ENCODE results near the gene CCDC51.
"Not testable (repeated sequence)": the region's sequence is repeated elsewhere in the genome, so short reads cannot be mapped to it uniquely, and the experiment has no call there.

Gene CCDC51

GRCh38 chr3:48465531-48466378, 25.8 kb upstream of the CCDC51 start:
- TF ChIP-seq CTCF (IDR thresholded peaks at IDR 0.05; ENCODE audit: low read depth, low read length) (peak; percentile 69), EZH2phosphoT487 (IDR thresholded peaks at IDR 0.05; ENCODE audit: low read depth) (no peak)
- peak overlapping the region; percentile 97 for H3K4me2 ChIP-seq (ENCODE audit: low read length)
- H3K27me3 ChIP-seq (ENCODE audit: low read depth, low read length): no peaks in the 10 kb centered on the region
- H3K4me1 ChIP-seq (ENCODE audit: low read length): peaks cover 18% of the 10 kb centered on the region
- peak overlapping the region; percentile 86 for H3K4me3 ChIP-seq (ENCODE audit: low read length)
- peaks cover 46% of the 10 kb centered on the region for H3K79me2 ChIP-seq (ENCODE audit: low read length)
- H3K27ac ChIP-seq (ENCODE audit: low read length): peak overlapping the region; percentile 75
- H2AFZ ChIP-seq (ENCODE audit: low read depth, low read length): peak overlapping the region; percentile 67; the same call in 1 of the 2 replicates
- H3K9ac ChIP-seq (ENCODE audit: low read length): peak overlapping the region; percentile 90
- H4K20me1 ChIP-seq (ENCODE audit: insufficient read depth, low read length): no peaks in the 10 kb centered on the region
- no peaks in the 10 kb centered on the region for H3K9me3 ChIP-seq (ENCODE audit: insufficient read depth, low read length)
- H3K36me3 ChIP-seq (replicated peaks; ENCODE audit: low read depth, low read length): peaks cover 48% of the 10 kb centered on the region

- peak overlapping the region; percentile 97; the same call in 1 of the 2 replicates for H3K4me2 ChIP-seq (ENCODE audit: low read length)
- H3K4me3 ChIP-seq (ENCODE audit: low read length): no peak overlapping the region
- peaks cover 53% of the 10 kb centered on the region for H3K36me3 ChIP-seq (replicated peaks; ENCODE audit: low read depth, low read length)
- no peaks in the 10 kb centered on the region for H3K9me3 ChIP-seq (ENCODE audit: insufficient read depth, low read length)
- no peaks in the 10 kb centered on the region for H4K20me1 ChIP-seq (ENCODE audit: insufficient read depth, low read length)
- H3K4me1 ChIP-seq (ENCODE audit: low read length): peaks cover 18% of the 10 kb centered on the region
- H2AFZ ChIP-seq (ENCODE audit: low read depth, low read length): no peak overlapping the region
- peaks cover 41% of the 10 kb centered on the region for H3K79me2 ChIP-seq (ENCODE audit: low read length)
- no peaks in the 10 kb centered on the region for H3K27me3 ChIP-seq (ENCODE audit: low read depth, low read length)
- H3K9ac ChIP-seq (ENCODE audit: low read length): peak overlapping the region; percentile 90; the same call in 1 of the 2 replicates
- peak overlapping the region; percentile 75 for H3K27ac ChIP-seq (ENCODE audit: low read length)
- TF ChIP-seq CTCF (IDR thresholded peaks at IDR 0.05; ENCODE audit: low read depth, low read length) (no peak), EZH2phosphoT487 (IDR thresholded peaks at IDR 0.05; ENCODE audit: low read depth) (no peak)
These were observed 25.3 kb upstream of the CCDC51 start for GRCh38 chr3:48465237-48465530.

- Histone ChIP-seq H3K36me3 (replicated peaks; ENCODE audit: low read depth, low read length) (peaks cover 54% of the 10 kb centered on the region), H3K9me3 (ENCODE audit: insufficient read depth, low read length) (no peaks in the 10 kb centered on the region), H3K4me2 (ENCODE audit: low read length) (no peak overlapping the region), H3K79me2 (ENCODE audit: low read length) (peaks cover 37% of the 10 kb centered on the region), H3K27ac (ENCODE audit: low read length) (no peak overlapping the region), H4K20me1 (ENCODE audit: insufficient read depth, low read length) (no peaks in the 10 kb centered on the region), H2AFZ (ENCODE audit: low read depth, low read length) (no peak overlapping the region), H3K4me1 (ENCODE audit: low read length) (peaks cover 18% of the 10 kb centered on the region), H3K9ac (ENCODE audit: low read length) (no peak overlapping the region), H3K4me3 (ENCODE audit: low read length) (no peak overlapping the region), H3K27me3 (ENCODE audit: low read depth, low read length) (no peaks in the 10 kb centered on the region)
- TF ChIP-seq EZH2phosphoT487 (IDR thresholded peaks at IDR 0.05; ENCODE audit: low read depth): no peak
These were observed 24.8 kb upstream of the CCDC51 start for GRCh38 chr3:48464713-48465221.

- Histone ChIP-seq H3K4me3 (ENCODE audit: low read length) (no peak overlapping the region), H2AFZ (ENCODE audit: low read depth, low read length) (no peak overlapping the region), H3K79me2 (ENCODE audit: low read length) (peaks cover 26% of the 10 kb centered on the region), H3K4me2 (ENCODE audit: low read length) (no peak overlapping the region), H3K27me3 (ENCODE audit: low read depth, low read length) (no peaks in the 10 kb centered on the region), H3K36me3 (replicated peaks; ENCODE audit: low read depth, low read length) (peaks cover 59% of the 10 kb centered on the region), H3K9ac (ENCODE audit: low read length) (no peak overlapping the region), H3K4me1 (ENCODE audit: low read length) (peaks cover 18% of the 10 kb centered on the region), H4K20me1 (ENCODE audit: insufficient read depth, low read length) (no peaks in the 10 kb centered on the region), H3K27ac (ENCODE audit: low read length) (no peak overlapping the region), H3K9me3 (ENCODE audit: insufficient read depth, low read length) (no peaks in the 10 kb centered on the region)
- TF ChIP-seq EZH2phosphoT487 (IDR thresholded peaks at IDR 0.05; ENCODE audit: low read depth): no peak
- TF ChIP-seq CTCF (IDR thresholded peaks at IDR 0.05; ENCODE audit: low read depth, low read length): no peak
These were observed 23.8 kb upstream of the CCDC51 start for GRCh38 chr3:48463703-48464102.

- H3K36me3 ChIP-seq (replicated peaks; ENCODE audit: low read depth, low read length): peaks cover 49% of the 10 kb centered on the region
- H3K4me3 ChIP-seq (ENCODE audit: low read length); H3K27me3 ChIP-seq (ENCODE audit: low read depth, low read length); H3K4me1 ChIP-seq (ENCODE audit: low read length); H3K9me3 ChIP-seq (ENCODE audit: insufficient read depth, low read length); H4K20me1 ChIP-seq (ENCODE audit: insufficient read depth, low read length); H3K4me2 ChIP-seq (ENCODE audit: low read length); H2AFZ ChIP-seq (ENCODE audit: low read depth, low read length); H3K79me2 ChIP-seq (ENCODE audit: low read length); H3K27ac ChIP-seq (ENCODE audit: low read length); H3K9ac ChIP-seq (ENCODE audit: low read length): not testable (repeated sequence)
These were observed 21.8 kb upstream of the CCDC51 start for GRCh38 chr3:48461767-48462166.
